CD4-positive, alpha-beta T cell treated with Interleukin-4 for 1 hour (primary cell): ENCODE results near the gene ARAP2.

Source experiments
- DNase-seq, 2 donors: peaks; one replicate each; pipeline ENCODE4 v3.0.0-alpha.2; 2020 to 2022

Gene ARAP2

DNA sequence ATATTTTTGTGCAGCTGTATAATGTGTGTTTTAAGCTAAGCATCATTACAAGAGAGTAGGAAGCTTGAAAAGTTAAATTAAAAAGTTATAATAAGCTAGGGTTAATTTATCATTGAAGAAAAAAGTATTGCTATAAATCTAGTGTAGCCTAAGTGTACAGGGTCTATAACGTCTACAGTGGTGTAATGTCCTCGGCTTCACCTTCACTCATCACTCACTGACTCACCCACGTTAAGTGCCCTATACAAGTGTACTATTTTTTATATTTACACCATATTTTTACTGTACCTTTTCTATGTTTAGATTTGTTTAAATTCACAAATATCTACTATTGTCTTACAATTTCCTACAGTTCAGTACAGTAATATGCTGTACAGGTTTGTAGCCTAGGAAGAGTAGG is 23.5 kb downstream of the ARAP2 start:
- DNase-seq = no peak

DNA sequence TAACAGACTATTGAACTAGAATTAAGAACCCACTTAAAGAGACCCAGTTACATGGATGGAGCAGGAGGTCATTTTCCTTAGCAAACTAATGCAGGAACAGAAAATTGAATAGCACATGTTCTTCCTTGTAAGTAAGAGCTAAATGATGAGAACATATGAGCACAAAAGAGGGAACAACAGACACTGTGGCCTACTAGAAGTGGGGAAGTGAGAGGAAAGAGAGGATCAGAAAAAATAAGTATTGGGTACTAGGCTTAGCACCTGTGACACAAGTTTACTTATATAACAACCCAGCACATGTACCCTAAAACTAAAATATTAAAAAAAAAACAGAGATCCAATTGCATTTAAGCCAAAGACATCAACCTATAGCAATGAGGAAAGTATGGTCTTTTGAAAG is 26.2 kb downstream of the ARAP2 start:
- no peak for DNase-seq

DNA sequence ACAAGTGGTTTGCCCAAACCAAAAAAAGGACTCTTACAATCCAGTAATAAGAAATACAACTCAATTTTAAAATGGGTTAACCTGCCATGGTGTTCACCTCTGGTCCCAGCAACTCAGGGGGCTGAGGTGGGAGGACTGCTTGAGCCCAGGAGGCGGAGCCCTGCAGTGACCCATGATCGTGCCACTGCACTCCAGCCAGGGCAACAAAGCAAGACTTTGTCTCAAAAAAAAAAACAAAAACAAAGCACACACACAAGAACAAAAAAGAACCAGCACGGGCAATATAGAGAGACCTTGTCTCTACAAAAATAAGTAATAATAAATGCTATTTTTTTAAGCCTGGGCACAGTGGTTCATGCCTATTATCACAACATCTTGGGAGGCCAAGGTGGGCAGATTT is 28.7 kb downstream of the ARAP2 start:
- DNase-seq = no peak

DNA sequence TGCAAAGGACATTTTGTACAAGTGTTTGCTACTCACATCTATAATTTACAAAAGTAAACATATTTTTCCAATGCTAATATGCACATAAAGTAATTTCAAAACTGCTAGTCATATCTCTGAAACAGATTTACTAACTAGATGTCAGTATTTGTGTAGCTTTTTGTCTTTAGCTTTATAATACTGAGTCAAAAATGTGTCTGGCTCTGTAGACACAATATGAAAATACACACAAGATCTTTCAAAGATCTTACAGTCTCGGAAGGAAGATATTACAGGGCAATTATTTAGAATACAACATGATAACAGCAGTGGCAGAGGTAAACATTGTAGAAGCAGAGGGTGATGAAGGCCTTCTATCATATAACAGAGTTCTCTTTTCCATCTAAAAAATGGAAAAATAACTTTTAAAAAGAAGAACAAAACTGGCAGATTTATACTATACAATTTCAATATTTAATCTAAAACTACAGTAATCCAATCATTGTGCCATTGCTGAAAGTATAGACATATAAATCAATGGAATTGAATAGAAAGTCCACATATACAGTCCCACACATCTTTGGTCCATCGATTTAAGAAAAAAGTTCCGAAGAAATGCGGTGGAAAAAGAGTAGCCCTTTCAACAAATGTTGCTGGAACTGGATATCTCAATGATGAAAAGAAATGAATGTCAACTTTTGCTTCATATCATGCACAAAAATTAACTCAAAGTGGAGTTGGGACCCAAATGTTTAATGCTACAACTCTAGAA is 29.4 kb downstream of the ARAP2 start:
- no peak for DNase-seq

DNA sequence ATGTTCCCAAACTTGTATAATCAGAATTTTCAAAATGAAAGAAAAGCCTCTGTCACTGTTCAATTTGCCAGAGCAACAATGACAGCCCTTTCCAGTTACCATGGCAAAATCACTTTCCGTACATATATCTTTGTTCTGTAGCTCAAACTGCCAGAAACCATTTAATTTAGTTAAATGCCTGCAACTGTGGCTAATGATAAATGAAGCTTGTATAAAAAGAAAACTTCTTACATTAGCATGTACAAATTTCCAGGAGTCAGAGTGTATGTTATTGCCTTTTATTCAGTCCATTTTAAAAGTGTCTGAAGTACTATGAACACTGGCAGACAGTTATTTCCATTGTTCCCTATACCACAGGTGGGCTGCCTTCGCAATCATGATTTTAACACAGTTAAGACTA is 30.3 kb downstream of the ARAP2 start:
- no peak for DNase-seq

DNA sequence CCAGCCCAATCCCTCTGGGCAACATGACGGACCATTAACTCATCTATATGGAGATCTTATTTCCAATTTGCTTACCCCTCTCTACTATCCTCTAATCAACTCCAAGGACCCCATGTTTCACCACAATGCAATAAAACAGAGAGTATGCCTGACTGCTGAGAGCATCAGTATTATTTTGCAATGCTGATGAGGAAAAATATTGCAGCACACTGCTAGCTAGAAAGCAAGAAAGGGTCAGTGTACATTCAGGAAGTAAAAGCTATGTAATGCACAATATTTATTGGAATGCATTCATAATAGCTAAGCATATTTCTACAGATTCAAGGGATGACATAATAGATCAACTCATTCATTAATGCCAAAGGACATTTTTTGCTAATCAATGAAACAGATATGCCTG is 33.2 kb downstream of the ARAP2 start:
- no peak for DNase-seq

DNA sequence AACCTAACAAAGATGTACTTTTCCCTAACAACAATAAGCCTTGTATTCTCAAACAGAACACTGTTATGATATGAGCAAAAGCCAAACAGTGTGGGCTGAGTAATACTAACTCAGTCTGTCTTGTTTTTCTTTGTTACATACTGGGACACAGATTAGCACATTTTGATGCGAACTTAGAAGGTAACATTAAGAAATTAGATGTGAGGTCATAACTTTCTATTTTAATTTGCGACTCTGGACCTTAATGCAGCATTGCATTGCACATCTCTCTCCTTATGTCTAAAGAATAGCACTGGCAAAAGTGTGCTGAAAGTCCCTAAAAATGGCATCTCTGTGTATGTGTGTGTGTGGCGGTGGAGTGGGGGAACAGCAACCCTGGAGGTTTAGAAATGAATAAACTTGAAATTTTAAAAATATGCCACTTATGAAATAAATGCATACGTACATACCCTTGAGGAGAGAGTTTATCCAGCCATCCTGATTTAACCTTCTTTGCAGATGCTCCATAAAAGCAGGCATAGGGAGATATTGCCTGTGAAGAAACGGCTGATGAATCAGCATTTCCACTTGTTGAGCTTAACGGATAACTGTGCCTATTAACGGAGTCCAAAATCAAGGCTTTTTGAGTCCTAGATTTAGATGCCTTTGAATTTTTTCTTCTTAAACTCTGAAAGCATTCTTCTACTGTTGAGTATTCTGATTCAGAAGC is 34.2 kb downstream of the ARAP2 start:
- no peak for DNase-seq

DNA sequence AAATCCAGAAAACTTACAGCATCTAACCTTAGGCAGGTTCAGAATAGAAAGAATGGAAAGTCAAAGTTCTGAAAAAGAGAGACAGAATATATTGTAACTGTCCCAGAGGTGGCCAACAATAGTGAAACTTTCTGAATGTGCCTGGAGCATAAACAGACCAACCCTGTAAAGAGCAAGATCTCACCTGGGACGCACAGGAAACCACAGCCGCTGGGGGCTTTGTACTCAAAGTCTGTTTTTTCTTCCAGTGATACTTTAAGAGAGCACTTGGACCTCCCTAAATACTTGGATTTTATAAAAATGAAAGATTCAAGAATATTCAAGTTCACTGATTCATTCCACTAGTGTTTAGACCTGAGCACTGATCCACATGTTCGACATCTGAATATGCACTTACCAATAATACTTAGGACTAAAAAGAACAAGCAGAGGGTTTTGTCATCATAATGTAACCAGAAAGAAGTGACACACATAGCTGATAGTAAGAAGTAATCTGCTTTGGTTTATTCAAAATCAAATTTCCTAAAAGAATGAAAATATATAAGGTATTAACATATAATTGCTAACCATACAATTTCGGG is 35.3 kb downstream of the ARAP2 start:
- peak; percentile 39 to 59 for DNase-seq

DNA sequence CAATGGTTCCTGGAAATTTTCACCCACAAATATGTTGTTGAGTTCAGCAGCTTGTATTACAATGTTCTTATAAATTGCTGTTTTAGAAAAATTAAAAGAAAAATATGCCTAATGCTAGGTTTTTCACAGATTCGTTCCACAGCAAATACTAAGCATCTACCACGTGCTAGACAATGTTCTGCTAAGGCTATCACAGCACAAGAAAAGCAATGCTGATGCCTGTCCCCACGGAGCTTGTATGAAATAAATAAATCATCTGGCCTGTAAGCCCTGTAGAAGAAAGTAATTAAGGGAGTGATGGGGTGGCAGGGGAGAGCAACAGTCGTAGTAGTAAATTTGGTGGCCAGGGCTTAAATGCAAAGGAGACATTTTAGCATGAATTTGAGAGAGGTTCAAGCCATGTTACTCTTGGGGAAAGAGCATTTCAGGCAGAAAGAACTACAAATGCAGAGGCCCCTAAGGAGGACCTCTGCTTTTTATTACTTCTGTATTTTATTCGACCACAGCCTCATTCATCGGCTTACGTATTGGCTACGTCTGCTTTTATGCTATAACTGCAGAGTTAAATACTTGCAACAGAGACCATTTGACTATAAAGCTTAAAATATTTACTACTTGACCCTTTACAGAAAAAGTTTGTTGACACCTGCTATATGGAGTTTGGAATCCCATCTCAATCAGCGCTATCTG is 36.3 kb downstream of the ARAP2 start:
- DNase-seq = no peak

DNA sequence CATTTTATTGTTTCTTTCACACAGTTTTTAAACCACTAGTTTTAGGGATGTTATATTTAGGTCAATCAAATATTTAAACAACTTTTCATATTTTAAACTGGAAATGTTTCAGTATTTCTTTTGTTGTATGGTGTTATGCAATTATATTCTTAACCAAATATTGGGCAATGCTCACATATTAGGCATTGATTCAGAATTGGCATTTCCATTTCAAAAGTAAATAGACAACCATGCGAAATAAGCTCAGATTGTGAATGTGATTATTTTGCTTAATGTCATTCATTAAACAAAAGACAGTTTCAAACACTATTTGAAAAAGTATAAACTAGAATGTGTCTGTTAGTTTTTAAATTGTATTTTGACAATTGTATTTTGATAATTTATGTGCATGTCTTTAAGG is 36.9 kb downstream of the ARAP2 start:
- DNase-seq = no peak

DNA sequence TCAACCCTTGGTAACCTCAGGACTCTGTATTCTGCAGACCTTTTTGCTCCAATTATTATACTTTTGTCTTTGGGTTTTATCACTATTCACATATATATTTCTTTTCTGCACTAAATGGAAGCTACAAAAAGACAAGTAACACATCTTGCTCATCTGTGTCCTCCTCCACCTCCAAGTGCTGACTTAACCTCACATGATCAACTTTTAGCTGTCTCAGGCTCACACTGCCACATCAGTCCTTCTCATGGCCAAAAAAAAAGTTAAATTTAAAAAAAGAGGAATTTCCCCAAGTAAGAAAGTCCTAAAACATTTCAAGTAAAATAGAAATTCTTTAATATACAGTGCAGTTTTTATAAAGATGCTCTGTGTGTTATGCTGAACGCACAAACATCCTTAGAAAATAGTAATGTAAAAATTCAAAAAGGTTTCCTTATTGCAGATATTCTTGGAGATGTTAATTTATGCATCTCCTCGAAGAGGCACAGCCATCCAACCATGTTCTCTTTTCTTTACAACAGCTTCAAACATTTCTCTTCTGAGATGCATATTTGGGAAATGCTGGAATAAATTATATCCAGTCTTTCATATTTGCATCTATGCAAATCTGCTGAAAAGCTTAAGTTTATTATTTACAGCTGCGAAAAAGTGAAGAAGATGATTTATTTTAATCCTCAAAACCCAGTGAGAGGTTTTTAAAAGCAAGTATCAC is 37.6 kb downstream of the ARAP2 start:
- no peak for DNase-seq

DNA sequence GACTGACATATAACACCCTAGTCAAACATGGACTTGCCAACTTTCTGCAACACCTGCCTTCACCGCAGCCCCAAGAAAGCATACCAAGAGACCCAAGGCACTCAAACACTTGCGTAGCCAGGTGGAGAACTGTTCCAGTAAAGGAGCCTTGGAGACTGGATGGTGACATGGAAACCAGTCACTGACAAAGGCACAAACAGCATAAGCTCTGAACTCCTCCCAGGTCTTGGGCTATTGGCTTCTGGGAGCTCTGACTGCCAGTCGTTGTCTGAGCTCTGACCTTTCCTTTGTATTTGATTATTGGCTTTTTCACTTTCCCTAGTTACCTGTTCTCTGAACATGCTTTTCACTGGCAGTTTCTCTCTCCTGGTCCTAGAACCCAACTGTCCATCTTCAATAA is 38.3 kb downstream of the ARAP2 start:
- DNase-seq = no peak

DNA sequence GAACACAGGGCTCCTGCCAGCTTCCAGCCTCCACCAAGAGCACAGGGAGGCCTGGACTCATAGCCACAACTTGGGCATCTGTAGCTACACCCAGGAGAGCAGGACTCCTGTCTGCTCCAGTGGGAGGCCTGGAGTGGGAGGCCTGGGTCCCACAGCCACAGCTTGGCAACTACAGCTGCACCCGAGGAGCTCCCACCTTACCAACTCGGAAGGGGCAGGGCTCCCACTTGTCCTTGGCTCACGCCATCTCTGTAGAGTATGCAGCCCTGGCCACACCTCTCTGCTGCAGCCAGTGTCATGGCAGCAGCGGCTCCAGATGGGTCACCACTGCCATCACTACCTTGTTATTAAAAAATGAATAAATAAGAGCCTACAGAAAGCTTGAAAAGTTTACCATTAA is 45.5 kb downstream of the ARAP2 start:
- DNase-seq = no peak

DNA sequence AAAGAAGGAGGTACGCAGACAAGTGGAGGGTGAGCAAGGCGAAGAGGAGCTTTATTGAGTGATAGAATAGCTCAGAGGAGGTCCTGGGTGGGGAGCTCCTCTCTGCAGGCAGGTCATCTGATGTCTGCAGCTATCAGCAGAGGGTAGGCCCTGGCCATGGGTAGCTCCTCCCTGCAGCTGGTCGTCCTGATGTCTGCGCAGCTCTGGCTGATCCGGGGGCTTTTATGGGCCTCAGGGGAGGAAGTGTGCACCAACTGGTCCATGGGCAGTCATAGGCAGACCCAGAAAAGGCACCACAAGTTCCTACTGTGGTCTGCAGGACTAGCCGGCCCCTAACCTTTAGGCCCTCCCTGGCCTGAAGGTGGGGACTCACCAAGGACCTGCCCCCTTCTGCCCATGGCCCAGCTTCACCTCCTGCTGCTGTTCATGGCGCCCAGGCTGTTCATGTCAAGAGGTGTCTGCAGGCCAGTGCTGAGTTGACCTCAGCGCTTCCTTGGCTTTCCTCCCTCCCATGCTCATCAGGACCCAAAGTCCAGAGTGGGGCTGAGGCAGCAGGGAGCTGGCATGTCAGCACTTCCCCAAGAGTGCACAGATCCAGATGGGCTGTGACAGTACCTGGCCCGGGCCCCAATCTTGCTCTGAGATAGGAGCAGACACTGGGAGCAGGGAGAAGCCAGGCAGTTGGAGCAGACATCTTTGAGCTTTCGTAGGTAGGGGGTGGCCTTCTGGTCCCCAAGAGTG is 46.1 kb downstream of the ARAP2 start:
- no peak for DNase-seq

DNA sequence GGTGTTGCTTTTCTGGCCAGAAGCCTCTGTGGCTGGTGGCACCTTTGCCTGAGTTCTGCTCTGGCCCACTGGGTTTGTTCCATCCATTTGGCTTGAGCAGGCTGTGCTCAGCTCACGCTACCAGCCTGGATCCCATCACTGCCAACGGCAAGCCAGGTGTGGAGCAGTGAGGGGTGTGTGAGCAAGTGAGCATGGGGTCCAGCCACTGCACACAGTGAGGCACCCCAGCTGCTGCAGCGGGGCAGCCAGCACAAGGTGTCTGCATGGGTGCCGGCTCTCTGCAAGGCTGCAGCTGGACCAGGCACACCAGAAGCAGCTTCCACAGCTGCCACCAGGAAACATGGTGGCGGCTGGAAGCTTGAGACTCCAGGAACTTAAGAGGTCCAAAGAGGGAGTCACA is 46.8 kb downstream of the ARAP2 start:
- DNase-seq = no peak

DNA sequence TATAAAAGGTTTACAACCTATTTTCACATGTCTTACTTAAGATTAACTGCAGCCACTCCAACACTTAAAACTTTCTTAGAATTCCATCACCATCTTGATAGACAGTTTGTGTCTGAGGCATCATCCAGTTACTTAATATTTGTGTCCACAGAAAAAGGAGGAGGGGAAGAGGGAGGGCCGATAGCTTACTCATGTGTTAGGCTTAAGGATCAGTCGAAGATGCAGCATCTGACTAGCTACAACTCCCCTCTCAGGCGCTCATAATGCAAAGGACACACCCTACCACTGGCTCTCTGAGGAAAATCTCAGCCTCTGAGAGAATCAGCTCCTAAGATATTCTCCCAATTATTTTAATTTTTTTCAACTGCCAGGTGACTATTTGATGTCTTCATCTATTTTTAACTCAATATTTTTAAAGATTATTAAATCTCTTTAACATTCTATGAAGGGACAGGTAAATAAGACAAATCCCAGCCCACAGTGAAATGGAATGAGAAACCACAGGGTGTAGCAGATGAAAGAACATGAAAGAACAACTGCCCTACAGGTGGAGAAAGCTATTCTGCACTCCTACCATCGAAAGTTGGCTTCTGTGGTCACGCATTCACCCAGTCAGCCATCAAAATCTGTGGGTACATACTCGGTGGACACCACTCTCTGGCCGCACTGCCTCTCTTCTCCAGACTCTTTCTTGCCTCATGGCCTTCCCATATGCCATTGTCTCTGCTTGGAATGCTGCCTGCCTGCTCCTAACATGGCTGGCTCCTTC is 48.0 kb downstream of the ARAP2 start:
- no peak for DNase-seq

DNA sequence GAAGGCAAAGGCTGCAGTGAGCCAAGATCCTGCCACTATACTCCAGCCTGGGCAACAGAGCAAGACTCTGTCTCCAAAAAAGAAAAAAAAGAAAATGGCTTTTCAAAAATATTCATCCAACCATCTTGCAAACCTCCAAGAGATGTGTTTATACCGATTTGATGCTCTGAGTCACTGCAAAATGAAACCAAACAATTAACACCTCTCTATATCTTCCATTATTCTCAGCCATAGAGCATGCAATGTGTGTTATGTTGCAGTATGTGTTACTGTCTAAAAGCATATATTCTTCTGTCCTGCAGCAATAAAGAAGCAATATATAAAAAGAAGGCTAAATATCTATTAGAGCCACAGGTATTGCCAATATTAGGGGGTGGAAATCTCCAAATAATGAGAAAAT is 51.4 kb downstream of the ARAP2 start:
- no peak for DNase-seq

DNA sequence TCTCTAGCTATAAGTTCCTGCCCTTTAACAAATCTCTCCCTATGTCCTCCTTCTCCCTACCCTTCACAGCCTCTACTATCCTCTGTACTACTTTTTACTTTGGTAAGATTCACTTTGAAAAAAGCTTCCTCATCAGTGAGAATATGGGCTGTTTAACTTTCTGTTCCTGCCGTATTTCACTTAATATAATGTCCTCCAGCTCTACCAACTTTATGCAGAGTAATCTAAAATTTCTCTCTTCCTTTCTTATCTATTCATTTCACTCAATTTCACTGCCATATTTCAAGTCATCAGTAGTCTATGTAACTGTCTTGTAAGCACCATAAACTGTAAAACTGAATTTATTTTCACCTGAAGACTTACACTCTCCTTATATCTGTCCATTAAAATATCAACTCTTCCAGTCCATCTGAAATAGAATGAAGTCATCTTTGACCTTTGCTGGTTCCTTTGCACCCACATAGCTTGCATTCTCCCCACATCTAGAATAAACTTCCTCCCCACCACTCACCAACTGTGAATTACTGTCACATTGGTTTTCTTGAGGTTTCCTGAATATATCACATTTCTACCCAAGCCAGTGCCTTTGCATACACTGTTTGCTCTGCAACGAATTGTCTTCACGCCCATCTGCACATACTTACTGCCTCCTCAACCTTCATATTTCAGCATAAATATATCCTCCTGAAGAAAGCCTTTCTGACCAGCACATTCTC is 54.6 kb downstream of the ARAP2 start:
- DNase-seq = peak; percentile 12 to 57

DNA sequence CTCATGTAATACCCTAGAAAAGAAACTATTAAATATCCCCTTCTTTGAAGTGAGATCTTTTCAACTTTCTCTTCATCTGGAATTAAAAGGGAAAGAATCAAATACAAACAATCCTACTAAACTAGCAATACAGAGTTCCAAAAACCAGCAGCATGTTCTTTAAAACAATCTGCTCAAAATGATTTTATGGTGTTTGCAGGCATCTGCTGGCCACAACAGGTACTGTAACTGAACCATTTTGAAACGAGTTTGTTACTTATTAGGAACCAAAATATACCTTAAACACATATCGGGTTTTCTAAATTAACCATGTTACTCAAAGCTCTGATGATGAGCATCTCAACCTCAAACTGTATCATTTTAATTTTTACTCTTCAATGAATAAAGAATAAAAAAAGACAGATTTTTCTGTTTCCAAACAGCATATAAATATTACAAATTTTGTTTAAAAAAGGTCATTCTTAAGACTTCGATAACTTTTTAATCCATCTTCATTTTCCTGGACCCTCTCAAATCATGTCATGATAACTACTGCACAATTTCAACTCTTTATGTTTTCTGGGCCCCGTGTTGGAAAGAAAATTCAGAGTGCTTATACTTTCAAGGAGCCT is 56.5 kb downstream of the ARAP2 start:
- peak in 1 of 2 donors; percentile 40 for DNase-seq

DNA sequence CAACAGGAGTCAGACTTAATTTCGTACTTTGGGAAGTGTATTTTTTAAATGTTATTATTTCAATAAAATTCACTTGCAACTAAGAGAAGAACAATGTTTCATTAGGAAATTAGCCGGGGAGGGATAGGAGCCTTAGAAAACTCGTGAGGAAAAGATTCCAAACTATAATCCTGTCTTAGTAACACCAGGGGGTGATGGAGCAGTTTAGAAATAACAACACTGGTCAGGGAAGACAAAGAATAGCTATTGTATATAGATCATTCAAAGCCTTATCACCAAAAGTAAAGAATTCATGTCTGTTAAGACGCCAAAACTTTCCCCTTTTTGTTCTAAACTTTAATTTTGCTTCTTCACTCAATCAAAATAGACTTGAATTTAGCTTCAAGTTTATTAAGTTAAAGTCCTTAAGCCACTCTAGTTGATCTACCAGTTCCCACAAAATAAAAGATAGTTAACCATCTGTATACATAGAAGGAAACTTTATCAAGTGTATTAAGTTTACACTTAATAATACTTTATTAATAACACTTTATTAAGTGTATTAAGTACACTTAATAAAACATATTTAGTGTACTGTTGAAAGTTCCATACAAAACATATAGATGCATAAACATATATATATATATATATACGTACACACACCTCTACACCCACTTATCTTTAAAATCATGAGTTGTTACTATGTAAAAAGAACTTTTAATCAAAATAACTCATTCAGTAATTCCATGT is 60.5 kb downstream of the ARAP2 start:
- no peak for DNase-seq
